SK-N-SH (cell line): Measurements from ENCODE around the gene CDC16. TPM values are rescaled to one million over a fixed set of nuclear protein-coding genes. Genes with fewer than 3 reads are reported as not detected.

Experiments
- CTCF ChIA-PET: fragments of 300-600, 350-600 bp; formaldehyde crosslinking; extraction: SDS; loops from one replicate; lab custom pipeline; 2021; lab: Yijun Ruan, JAX
- POLR2A ChIA-PET: fragments of 350-600 bp; sonication (Branson Sonifier 250); formaldehyde crosslinking; extraction: SDS; loops from one replicate; lab custom pipeline; 2020; ENCODE audit warnings: antibody characterized with exemption, inconsistent platforms; lab: Yijun Ruan, JAX
- DNase-seq: peaks from one replicate; pipeline ENCODE4 v3.0.0; 2012
- H2AFZ ChIP-seq: fragments of 200-600 bp; sonication (generic); 2 replicates; pipeline ENCODE4 v1.8.1; 2016; ENCODE audit warnings: antibody characterized with exemption, mild to moderate bottlenecking, low read depth
- H3F3A ChIP-seq: fragments of 200-600 bp; sonication (generic); replicated peaks from 2 replicates; pipeline ENCODE3; 2016; ENCODE audit warnings: antibody characterized with exemption, mild to moderate bottlenecking; ENCODE audit not compliant: insufficient read depth
- H3K27ac ChIP-seq, 2 experiments: fragments of 200-500 bp in 1 of 2; fragments of 200-600 bp in 1 of 2; sonication (Bioruptor generic) in 1 of 2; sonication (generic), shearing (Covaris generic) in 1 of 2; 2 replicates each; pipeline versions ENCODE4 v1.5.1 to v1.6.1; 2014 to 2016; ENCODE audit warnings: low read depth in 2 of 2, inconsistent platforms in 1 of 2, low read length in 1 of 2, mild to moderate bottlenecking in 1 of 2, mixed read lengths in 1 of 2
- H3K27me3 ChIP-seq: fragments of 200-600 bp; sonication (generic), shearing (Covaris generic); 2 replicates; pipeline ENCODE4 v1.6.1; 2016; ENCODE audit warnings: mixed run types; ENCODE audit not compliant: insufficient read depth
- H3K36me3 ChIP-seq, 2 experiments: fragments of 200-500 bp in 1 of 2; fragments of 200-600 bp in 1 of 2; sonication (Bioruptor generic) in 1 of 2; sonication (generic) in 1 of 2; replicated peaks in 1 of 2; 2 replicates each; pipeline versions ENCODE3 to v1.5.1; 2014 to 2016; ENCODE audit warnings: low read length in 1 of 2, mild to moderate bottlenecking in 1 of 2; ENCODE audit not compliant: insufficient read depth in 2 of 2, control insufficient read depth in 1 of 2
- H3K4me1 ChIP-seq, 2 experiments: fragments of 200-500 bp in 1 of 2; fragments of 200-600 bp in 1 of 2; sonication (Bioruptor generic) in 1 of 2; sonication (generic), shearing (Covaris generic) in 1 of 2; 2 replicates each; pipeline versions ENCODE4 v1.5.1 to v1.6.1; 2014 to 2016; ENCODE audit warnings: low read depth in 1 of 2, low read length in 1 of 2, mixed run types in 1 of 2; ENCODE audit not compliant: insufficient read depth in 2 of 2, control insufficient read depth in 1 of 2
- H3K4me2 ChIP-seq: fragments of 200-600 bp; sonication (generic), shearing (Covaris generic); 2 replicates; pipeline ENCODE4 v1.6.1; 2017; ENCODE audit warnings: mixed run types
- H3K4me3 ChIP-seq, 2 experiments: fragments of 200-500 bp in 1 of 2; fragments of 200-600 bp in 1 of 2; sonication (Bioruptor generic) in 1 of 2; sonication (generic), shearing (Covaris generic) in 1 of 2; 2 replicates each; pipeline versions ENCODE4 v1.5.1 to v1.8.1; 2014 to 2016; ENCODE audit warnings: low read depth in 2 of 2, inconsistent platforms in 1 of 2, low read length in 1 of 2, mild to moderate bottlenecking in 1 of 2, mixed read lengths in 1 of 2, moderate library complexity in 1 of 2
- H3K79me2 ChIP-seq: fragments of 200-600 bp; sonication (generic); 2 replicates; pipeline ENCODE4 v1.8.1; 2017; ENCODE audit warnings: mild to moderate bottlenecking; ENCODE audit not compliant: insufficient read depth
- H3K9ac ChIP-seq: fragments of 200-600 bp; sonication (generic); 2 replicates; pipeline ENCODE4 v1.6.1; 2017; ENCODE audit warnings: mixed run types
- H3K9me2 ChIP-seq: fragments of 200-600 bp; sonication (generic); 2 replicates; pipeline ENCODE4 v1.6.1; 2017; ENCODE audit warnings: mixed run types
- H3K9me3 ChIP-seq: fragments of 200-600 bp; sonication (generic); 2 replicates; pipeline ENCODE4 v1.6.1; 2017; ENCODE audit warnings: mixed run types, mild to moderate bottlenecking, moderate library complexity
- H4K20me1 ChIP-seq: fragments of 200-600 bp; sonication (generic); 2 replicates; pipeline ENCODE4 v1.6.1; 2017; ENCODE audit warnings: mild to moderate bottlenecking, mixed run types; ENCODE audit not compliant: insufficient read depth
- ELF1 ChIP-seq: IDR thresholded peaks from 2 replicates; pipeline ENCODE4 v1.4.0; 2012
- EP300 ChIP-seq, 2 experiments: IDR thresholded peaks; 2 replicates each; pipeline versions ENCODE4 v1.4.0 to v1.6.1; 2012; ENCODE audit warnings: borderline replicate concordance in 1 of 2, low read depth in 1 of 2, low read length in 1 of 2
- EZH2phosphoT487 ChIP-seq: fragments of 200-600 bp; sonication (generic); IDR thresholded peaks from 2 replicates; pipeline ENCODE4 v1.6.1; 2017; ENCODE audit warnings: low read depth, mixed run types, mild to moderate bottlenecking, antibody characterized with exemption, moderate library complexity, borderline replicate concordance
- FOXJ3 ChIP-seq: sonication (generic); formaldehyde crosslinking; IDR thresholded peaks from 2 replicates; pipeline ENCODE4 v1.5.1; 2020; ENCODE audit warnings: mild to moderate bottlenecking, missing genetic modification reagents
- GABPA ChIP-seq: IDR thresholded peaks from 2 replicates; pipeline ENCODE4 v1.4.0; 2012; ENCODE audit warnings: low read depth, mild to moderate bottlenecking
- MAX ChIP-seq: IDR thresholded peaks from 2 replicates; pipeline ENCODE4 v1.4.0; 2012; ENCODE audit warnings: low read depth
- MXI1 ChIP-seq: IDR thresholded peaks from 2 replicates; pipeline ENCODE4 v1.6.1; 2012; ENCODE audit warnings: mild to moderate bottlenecking, low read depth, low read length, improper control_type of control experiment
- NRF1 ChIP-seq: IDR thresholded peaks from 2 replicates; pipeline ENCODE4 v1.6.1; 2012; ENCODE audit warnings: low read depth, mild to moderate bottlenecking, low read length
- RAD21 ChIP-seq: IDR thresholded peaks from 2 replicates; pipeline ENCODE4 v1.6.1; 2012; ENCODE audit warnings: mild to moderate bottlenecking, low read length
- RCOR1 ChIP-seq: fragments of 150-350 bp; IDR thresholded peaks from 2 replicates; pipeline ENCODE4 v1.6.1; 2017; ENCODE audit warnings: antibody characterized with exemption, low read length
- RFX5 ChIP-seq: IDR thresholded peaks from 2 replicates; pipeline ENCODE4 v1.6.1; 2012; ENCODE audit warnings: mild to moderate bottlenecking, improper control_type of control experiment, low read length
- RXRA ChIP-seq: IDR thresholded peaks from 2 replicates; pipeline ENCODE4 v1.4.0; 2012; ENCODE audit warnings: low read depth, mild to moderate bottlenecking, borderline replicate concordance
- SIN3A ChIP-seq: IDR thresholded peaks from 2 replicates; pipeline ENCODE4 v1.6.1; 2012; ENCODE audit warnings: low read depth, mild to moderate bottlenecking, low read length, moderate library complexity, borderline replicate concordance
- TAF1 ChIP-seq: IDR thresholded peaks from 2 replicates; pipeline ENCODE4 v1.6.1; 2012; ENCODE audit warnings: low read depth, mild to moderate bottlenecking, low read length, moderate library complexity, borderline replicate concordance
- TCF12 ChIP-seq: IDR thresholded peaks from 2 replicates; pipeline ENCODE4 v1.4.0; 2012
- USF2 ChIP-seq: fragments of 150-350 bp; IDR thresholded peaks from 2 replicates; pipeline ENCODE4 v1.6.1; 2017; ENCODE audit warnings: antibody characterized with exemption, low read length, low read depth, borderline replicate concordance
- ZBTB33 ChIP-seq: IDR thresholded peaks from 2 replicates; pipeline ENCODE4 v1.4.0; 2012; ENCODE audit warnings: low read depth, borderline replicate concordance
- WGBS: methylation state at CpG from one replicate; pipeline ENCODE4 v1.1.6; 2017; ENCODE audit warnings: low lambda C conversion rate; 5-methylcytosine and 5-hydroxymethylcytosine counted together
- polyA plus RNA-seq, 3 experiments: library from polyadenylated mRNA; depleted of rRNA; stranded (reverse); fragments of >200 nt; gene quantifications; 2 replicates each; pipeline ENCODE4 v1.2.3, GENCODE V29; 2012

CDC16 gene
- polyA plus RNA-seq, 1 of the 3 experiments (the other 2 are of a cell fraction), result 56.9 TPM

GRCh38 chr13:114279146-114279545, 44.4 kb downstream of the CDC16 start:
- H3K4me2 ChIP-seq, result no peak overlapping the region
- H3K4me3 ChIP-seq, result no peak overlapping the region
- H3K9ac ChIP-seq, result no peak overlapping the region
- ChIA-PET CTCF (interaction anchor here (0.6 to 1.3 kb wide), 2 partner anchors 9 to 1035 kb away, joined by 3 to 4 read pairs; no protein-coding TSS in a partner anchor), POLR2A (no interaction called here)
- no peaks in the 10 kb centered on the region for H3K9me2 ChIP-seq
- H3K36me3 ChIP-seq, result peaks cover 35 to 51% of the 10 kb centered on the region in 2 experiments
- 82% methylated on average over 4 of the region's 4 CpGs for whole genome bisulfite sequencing
- DNase-seq, result no peak
- peaks cover 49% of the 10 kb centered on the region for H3F3A ChIP-seq
- H3K79me2 ChIP-seq, result peaks cover 20% of the 10 kb centered on the region
- peaks cover 7% of the 10 kb centered on the region; the same call in 1 of the 2 replicates for H4K20me1 ChIP-seq
- no peak overlapping the region for H2AFZ ChIP-seq
- no peaks in the 10 kb centered on the region for H3K9me3 ChIP-seq
- H3K27me3 ChIP-seq, result no peaks in the 10 kb centered on the region
- no peak for TF ChIP-seq NRF1
- no peak for TF ChIP-seq ELF1
- TF ChIP-seq MXI1, result no peak
- TF ChIP-seq SIN3A, result no peak
- no peak for TF ChIP-seq RXRA
- TF ChIP-seq RAD21, result no peak
- no peak for TF ChIP-seq TCF12
- H3K27ac ChIP-seq, result peak overlapping the region; percentile 93 to 97; a peak in 3 of 4 replicates
- peaks cover 17 to 21% of the 10 kb centered on the region in 2 experiments for H3K4me1 ChIP-seq

GRCh38 chr13:114279758-114280355, 45.2 kb downstream of the CDC16 start:
- Histone ChIP-seq H3K4me3 (no peak overlapping the region), H3K4me1 (peaks cover 17 to 21% of the 10 kb centered on the region in 2 experiments), H3K36me3 (peaks cover 28 to 52% of the 10 kb centered on the region in 2 experiments), H2AFZ (peak overlapping the region; percentile 87; the same call in 1 of the 2 replicates), H3K9me2 (no peaks in the 10 kb centered on the region), H3K9ac (peak overlapping the region; percentile 97; the same call in 1 of the 2 replicates)
- CTCF ChIA-PET, result interaction anchor here (0.6 to 1.7 kb wide), 3 partner anchors 9 to 1036 kb away, joined by 3 to 4 read pairs (median 4); no protein-coding TSS in a partner anchor
- 91% methylated on average over 2 of the region's 2 CpGs for WGBS
- no peak for TF ChIP-seq ZBTB33
- no peak for TF ChIP-seq USF2
- no peak for TF ChIP-seq MAX
- TF ChIP-seq TAF1, result no peak
- TF ChIP-seq EP300 (IDR thresholded peaks at IDR 0.05; ENCODE audit: borderline replicate concordance in 1 of 2, low read depth in 1 of 2, low read length in 1 of 2), result no peak
- TF ChIP-seq GABPA, result no peak
- TF ChIP-seq FOXJ3 (CRISPR knock-in tag), result no peak
- no peak for TF ChIP-seq RFX5
- no peak for TF ChIP-seq EZH2phosphoT487
- no peak for TF ChIP-seq SIN3A
- no peak for TF ChIP-seq RCOR1
- TF ChIP-seq, all 33 proteins: peak for 0
- Histone ChIP-seq H3K4me2 (peak overlapping the region; percentile 89; the same call in 1 of the 2 replicates), H3K27me3 (no peaks in the 10 kb centered on the region), H4K20me1 (peaks cover 7% of the 10 kb centered on the region; the same call in 1 of the 2 replicates), H3K27ac (peak overlapping the region; percentile 93 to 97), H3K9me3 (no peaks in the 10 kb centered on the region), H3K79me2 (peaks cover 27% of the 10 kb centered on the region), H3F3A (peaks cover 42% of the 10 kb centered on the region)
- POLR2A ChIA-PET, result interaction anchor here (1.8 kb wide), 1 partner anchor 31 kb away, joined by 7 read pairs; no protein-coding TSS in a partner anchor
- no peak for DNase-seq
